Measurements from ENCODE around the gene HEPN1.

DNA sequence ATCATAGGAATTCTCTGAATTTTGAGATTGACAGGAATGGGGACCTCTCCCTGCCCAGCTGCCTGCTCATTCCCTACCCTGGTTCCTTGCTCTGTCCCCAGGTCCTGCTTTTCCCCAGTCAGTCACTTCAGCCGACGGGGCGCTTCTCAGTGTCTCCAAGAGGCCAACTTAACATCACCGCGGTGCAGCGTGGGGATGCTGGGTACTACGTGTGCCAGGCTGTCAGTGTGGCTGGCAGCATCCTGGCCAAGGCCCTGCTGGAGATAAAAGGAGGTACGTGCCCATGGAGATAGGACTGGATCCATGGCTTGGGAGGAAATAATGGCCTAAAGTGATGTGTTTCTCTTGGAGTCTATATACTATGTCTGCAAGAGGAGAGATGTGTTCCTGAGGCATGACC lies 46.8 kb upstream of the HEPN1 start:
- TF ChIP-seq CTCF (IDR thresholded peaks at IDR 0.05; ENCODE audit: insufficient read depth, low read depth, low read length): no peak
- TF ChIP-seq EZH2 (IDR thresholded peaks at IDR 0.05; ENCODE audit: insufficient read depth, low read length): no peak
